NCI-H1048 (cell line): ENCODE measurements around the gene NRG3.

ENCODE experiments used
- DNase-seq: peaks from one replicate; lab custom pipeline; 2025; lab: John Stamatoyannopoulos, UW

The NRG3 gene

GRCh38 chr10:82691211-82691610, 816.2 kb downstream of the NRG3 start:
- DNase-seq = no peak

- no peak for DNase-seq
Measured at GRCh38 chr10:82692458-82692857, 817.5 kb downstream of the NRG3 start.

- DNase-seq = no peak
Measured at GRCh38 chr10:82721831-82722230, 846.8 kb downstream of the NRG3 start.

GRCh38 chr10:82722273-82722672, 847.3 kb downstream of the NRG3 start:
- no peak for DNase-seq

- no peak for DNase-seq
Measured at GRCh38 chr10:82736305-82736704, 861.3 kb downstream of the NRG3 start.

- no peak for DNase-seq
Measured at GRCh38 chr10:82737549-82737948, 862.6 kb downstream of the NRG3 start.

GRCh38 chr10:82738592-82738991, 863.6 kb downstream of the NRG3 start:
- DNase-seq = no peak

- no peak for DNase-seq
Measured at GRCh38 chr10:82742478-82742877, 867.5 kb downstream of the NRG3 start.

GRCh38 chr10:82742898-82743297, 867.9 kb downstream of the NRG3 start:
- no peak for DNase-seq

GRCh38 chr10:82750538-82750937, 875.5 kb downstream of the NRG3 start:
- DNase-seq = no peak

- DNase-seq = no peak
Measured at GRCh38 chr10:82757397-82757796, 882.4 kb downstream of the NRG3 start.

GRCh38 chr10:82757901-82758300, 882.9 kb downstream of the NRG3 start:
- no peak for DNase-seq

GRCh38 chr10:82759050-82759449, 884.1 kb downstream of the NRG3 start:
- DNase-seq = no peak

GRCh38 chr10:82762641-82763040, 887.6 kb downstream of the NRG3 start:
- no peak for DNase-seq

GRCh38 chr10:82768040-82768439, 893.0 kb downstream of the NRG3 start:
- DNase-seq = no peak

GRCh38 chr10:82778908-82779307, 903.9 kb downstream of the NRG3 start:
- no peak for DNase-seq

- no peak for DNase-seq
Measured at GRCh38 chr10:82796510-82796909, 921.5 kb downstream of the NRG3 start.

GRCh38 chr10:82801289-82801688, 926.3 kb downstream of the NRG3 start:
- no peak for DNase-seq

GRCh38 chr10:82811621-82812020, 936.6 kb downstream of the NRG3 start:
- DNase-seq = no peak

GRCh38 chr10:82813856-82814255, 938.9 kb downstream of the NRG3 start:
- DNase-seq = no peak

- no peak for DNase-seq
Measured at GRCh38 chr10:82814635-82815034, 939.6 kb downstream of the NRG3 start.

GRCh38 chr10:82815680-82816079, 940.7 kb downstream of the NRG3 start:
- DNase-seq = no peak

- no peak for DNase-seq
Measured at GRCh38 chr10:82817676-82818422, 942.9 kb downstream of the NRG3 start.

- DNase-seq = no peak
Measured at GRCh38 chr10:82821043-82821442, 946.0 kb downstream of the NRG3 start.
